Dermis microvascular lymphatic vessel endothelial cell (primary cell): ENCODE data around the gene DGLUCY. TPM values are rescaled to one million over a fixed set of nuclear protein-coding genes. Genes with fewer than 3 reads are reported as not detected.

Experiments used
- total RNA-seq: library from RNA; depleted of rRNA; stranded (reverse); fragments of >200 nt; gene quantifications from 2 replicates; pipeline ENCODE4 v1.2.1, GENCODE V29; 2014

The DGLUCY gene
- total RNA-seq, 1 donor from 2014 or later = 33.9 TPM

Other genes with a start within 250 kb of the DGLUCY start
- 1.2 and 2.8 TPM in 2 replicates for gene RPS6KA5, start 53.4 kb upstream of the DGLUCY start, total RNA-seq
- gene GPR68, start 130.6 kb downstream of the DGLUCY start, total RNA-seq = 0.63 and 0.90 TPM in 2 replicates